Activated T-helper 1 cell treated with anti-CD3 and anti-CD28 coated beads, Interleukin-12 subunit alpha, Interleukin-12 subunit beta, Interleukin-2, Interleukin-4 antibody, amounts not matched to agents 30 ng/mL and 10 ng/mL and 1 ng/mL, durations not matched to agents 14 hours and 24 hours and 36 hours (primary cell): Measurements from ENCODE around the gene CITED4. TPM values are rescaled to one million over a fixed set of nuclear protein-coding genes. Genes with fewer than 3 reads are reported as not detected.
A peak's percentile ranks its signal among the peaks of the same experiment; 100 is the strongest.

ENCODE experiments used
- DNase-seq: peaks from one replicate; pipeline ENCODE4 v3.0.0; 2021; ENCODE audit warnings: low spot score
- H3K27ac Mint-ChIP-seq: one replicate; pipeline ENCODE4 v1.8.0; 2021; ENCODE audit warnings: mild to moderate bottlenecking, mixed read lengths
- H3K27me3 Mint-ChIP-seq: one replicate; pipeline ENCODE4 v1.8.0; 2022; ENCODE audit warnings: mild to moderate bottlenecking, moderate library complexity, mixed read lengths; ENCODE audit not compliant: insufficient read depth
- H3K36me3 Mint-ChIP-seq: one replicate; pipeline ENCODE4 v1.8.0; 2021; ENCODE audit warnings: low read depth, mixed read lengths
- H3K4me1 Mint-ChIP-seq: one replicate; pipeline ENCODE4 v1.8.0; 2021; ENCODE audit warnings: low read depth, mixed read lengths
- H3K4me3 Mint-ChIP-seq: one replicate; pipeline ENCODE4 v1.8.0; 2021; ENCODE audit warnings: mild to moderate bottlenecking, moderate library complexity, mixed read lengths
- H3K9me3 Mint-ChIP-seq: one replicate; pipeline ENCODE4 v1.8.0; 2021; ENCODE audit warnings: mixed read lengths
- intact Hi-C: fragments of 100-400 bp; cut with micrococcal nuclease; formaldehyde crosslinking; loops from one replicate; pipeline ENCODE4 v1.15.1; 2024
- total RNA-seq: library from RNA; stranded (reverse); gene quantifications from 2 replicates; pipeline ENCODE4 v1.2.3, GENCODE V29; 2022

The CITED4 gene
- total RNA-seq, 1 donor from 2014 or later = 5.0 TPM

- peaks cover 15% of the 10 kb centered on the region for H3K27me3 Mint-ChIP-seq
- intact Hi-C loops = no loop called here
- H3K36me3 Mint-ChIP-seq = peaks cover 9% of the 10 kb centered on the region
- H3K4me3 Mint-ChIP-seq = no peak overlapping the region
- DNase-seq = no peak
- no peak overlapping the region for H3K27ac Mint-ChIP-seq
- peaks cover 8% of the 10 kb centered on the region for H3K9me3 Mint-ChIP-seq
- H3K4me1 Mint-ChIP-seq = peaks cover 38% of the 10 kb centered on the region
Observed at GRCh38 chr1:40878906-40879305, 16.7 kb upstream of the CITED4 start.

- H3K27ac Mint-ChIP-seq = no peak overlapping the region
- no peak for DNase-seq
- no peak overlapping the region for H3K4me3 Mint-ChIP-seq
Observed at GRCh38 chr1:40877698-40878097, 15.5 kb upstream of the CITED4 start.

GRCh38 chr1:40876891-40877290 is 14.7 kb upstream of the CITED4 start:
- Mint-ChIP-seq H3K4me3 (no peak overlapping the region), H3K27ac (peak overlapping the region; percentile 40), H3K9me3 (peaks cover 8% of the 10 kb centered on the region), H3K4me1 (peaks cover 52% of the 10 kb centered on the region), H3K36me3 (peaks cover 10% of the 10 kb centered on the region), H3K27me3 (peaks cover 2% of the 10 kb centered on the region)
- intact Hi-C loops = no loop called here
- no peak for DNase-seq

More at GRCh38 chr1:40877698-40878097, 15.5 kb upstream of the CITED4 start:
- intact Hi-C loops = no loop called here
- Mint-ChIP-seq H3K4me1 (peaks cover 46% of the 10 kb centered on the region), H3K36me3 (peaks cover 10% of the 10 kb centered on the region), H3K27me3 (peaks cover 8% of the 10 kb centered on the region), H3K9me3 (peaks cover 8% of the 10 kb centered on the region)

- intact Hi-C loops = no loop called here
- Mint-ChIP-seq H3K36me3 (peaks cover 10% of the 10 kb centered on the region), H3K27ac (peak overlapping the region; percentile 85), H3K4me3 (no peak overlapping the region), H3K4me1 (peaks cover 52% of the 10 kb centered on the region), H3K27me3 (peaks cover 2% of the 10 kb centered on the region), H3K9me3 (peaks cover 8% of the 10 kb centered on the region)
- no peak for DNase-seq
Observed at GRCh38 chr1:40876436-40876761, 14.2 kb upstream of the CITED4 start.

GRCh38 chr1:40873863-40874472 is 11.8 kb upstream of the CITED4 start:
- Mint-ChIP-seq H3K36me3 (peaks cover 10% of the 10 kb centered on the region), H3K4me1 (peaks cover 55% of the 10 kb centered on the region), H3K27me3 (no peaks in the 10 kb centered on the region), H3K4me3 (no peak overlapping the region), H3K9me3 (peaks cover 19% of the 10 kb centered on the region), H3K27ac (peak overlapping the region; percentile 13)
- DNase-seq = no peak
- intact Hi-C loops = no loop called here

GRCh38 chr1:40872276-40872675 is 10.1 kb upstream of the CITED4 start:
- peaks cover 58% of the 10 kb centered on the region for H3K4me1 Mint-ChIP-seq
- no peaks in the 10 kb centered on the region for H3K27me3 Mint-ChIP-seq
- intact Hi-C loops = no loop called here
- H3K4me3 Mint-ChIP-seq = no peak overlapping the region
- peaks cover 10% of the 10 kb centered on the region for H3K36me3 Mint-ChIP-seq
- H3K27ac Mint-ChIP-seq = no peak overlapping the region
- peaks cover 19% of the 10 kb centered on the region for H3K9me3 Mint-ChIP-seq
- no peak for DNase-seq

GRCh38 chr1:40870135-40870728 is 8.1 kb upstream of the CITED4 start:
- Mint-ChIP-seq H3K4me1 (peaks cover 44% of the 10 kb centered on the region), H3K27ac (no peak overlapping the region), H3K36me3 (peaks cover 3% of the 10 kb centered on the region), H3K9me3 (peaks cover 10% of the 10 kb centered on the region), H3K27me3 (no peaks in the 10 kb centered on the region), H3K4me3 (no peak overlapping the region)
- no peak for DNase-seq
- intact Hi-C loops = no loop called here

- Mint-ChIP-seq H3K9me3 (peaks cover 10% of the 10 kb centered on the region), H3K4me3 (peak overlapping the region; percentile 5), H3K4me1 (peaks cover 29% of the 10 kb centered on the region), H3K27me3 (no peaks in the 10 kb centered on the region), H3K27ac (peak overlapping the region; percentile 19), H3K36me3 (no peaks in the 10 kb centered on the region)
- intact Hi-C loops = loop anchor here (10.0 kb wide), 1 partner anchor 333 kb away; the partner anchor contains the start of gene ZNF684
- DNase-seq = no peak
Observed at GRCh38 chr1:40868051-40868723, 6.0 kb upstream of the CITED4 start.

- H3K9me3 Mint-ChIP-seq = no peaks in the 10 kb centered on the region
- no peak for DNase-seq
- peaks cover 2% of the 10 kb centered on the region for H3K36me3 Mint-ChIP-seq
- peaks cover 20% of the 10 kb centered on the region for H3K4me1 Mint-ChIP-seq
- H3K4me3 Mint-ChIP-seq = peak overlapping the region; percentile 76
- intact Hi-C loops = loop anchor here (1.0 to 10.0 kb wide), 6 partner anchors 43 to 327 kb away; partner anchors contain the start of genes CTPS1, NFYC, RIMS3 and ZNF684
- peaks cover 39% of the 10 kb centered on the region for H3K27me3 Mint-ChIP-seq
- H3K27ac Mint-ChIP-seq = peak overlapping the region; percentile 82
Observed at GRCh38 chr1:40861224-40862003, 749 bp downstream of the CITED4 start.

- Mint-ChIP-seq H3K27ac (peak overlapping the region; percentile 82), H3K36me3 (peaks cover 2% of the 10 kb centered on the region)
Observed at GRCh38 chr1:40860706-40861223, 1.4 kb downstream of the CITED4 start.

GRCh38 chr1:40858856-40859416 is 3.2 kb downstream of the CITED4 start:
- no peak for DNase-seq
- H3K27me3 Mint-ChIP-seq = peaks cover 39% of the 10 kb centered on the region
- H3K4me1 Mint-ChIP-seq = peaks cover 17% of the 10 kb centered on the region

More at GRCh38 chr1:40860706-40861223, 1.4 kb downstream of the CITED4 start:
- H3K27me3 Mint-ChIP-seq = peaks cover 39% of the 10 kb centered on the region
- H3K4me3 Mint-ChIP-seq = peak overlapping the region; percentile 76
- peaks cover 17% of the 10 kb centered on the region for H3K4me1 Mint-ChIP-seq
- no peaks in the 10 kb centered on the region for H3K9me3 Mint-ChIP-seq
- no peak for DNase-seq
- intact Hi-C loops = loop anchor here (10.0 kb wide), 1 partner anchor 326 kb away; the partner anchor contains the start of gene ZNF684

GRCh38 chr1:40857737-40858136 is 4.4 kb downstream of the CITED4 start:
- DNase-seq = no peak
- Mint-ChIP-seq H3K4me3 (no peak overlapping the region), H3K4me1 (peaks cover 14% of the 10 kb centered on the region), H3K36me3 (peaks cover 2% of the 10 kb centered on the region), H3K27me3 (peaks cover 39% of the 10 kb centered on the region), H3K9me3 (no peaks in the 10 kb centered on the region), H3K27ac (no peak overlapping the region)
- intact Hi-C loops = no loop called here

More at GRCh38 chr1:40858856-40859416, 3.2 kb downstream of the CITED4 start:
- no peak overlapping the region for H3K27ac Mint-ChIP-seq
- no peak overlapping the region for H3K4me3 Mint-ChIP-seq
- peaks cover 2% of the 10 kb centered on the region for H3K36me3 Mint-ChIP-seq
- intact Hi-C loops = no loop called here
- no peaks in the 10 kb centered on the region for H3K9me3 Mint-ChIP-seq
